NCI-H526 (cell line): ENCODE measurements around the gene CCDC183.
"Not testable (repeated sequence)": the region's sequence is repeated elsewhere in the genome, so short reads cannot be mapped to it uniquely, and the experiment has no call there.

ENCODE experiments used
- DNase-seq, 2 experiments: peaks; one replicate each; lab custom pipeline; 2025; lab: John Stamatoyannopoulos, UW

The CCDC183 gene

GRCh38 chr9:136825295-136826187 is 29.4 kb downstream of the CCDC183 start:
- no peak for DNase-seq

GRCh38 chr9:136826188-136826541 is 30.0 kb downstream of the CCDC183 start:
- DNase-seq = no peak

- DNase-seq = no peak
Observed at GRCh38 chr9:136826703-136827582, 30.8 kb downstream of the CCDC183 start.

- no peak for DNase-seq
Observed at GRCh38 chr9:136827794-136828473, 31.8 kb downstream of the CCDC183 start.

- DNase-seq = no peak
Observed at GRCh38 chr9:136828474-136829140, 32.5 kb downstream of the CCDC183 start.

- no peak for DNase-seq
Observed at GRCh38 chr9:136829412-136829811, 33.3 kb downstream of the CCDC183 start.

GRCh38 chr9:136829981-136830885 is 34.1 kb downstream of the CCDC183 start:
- DNase-seq = no peak

- DNase-seq = no peak
Observed at GRCh38 chr9:136831002-136831719, 35.0 kb downstream of the CCDC183 start.

GRCh38 chr9:136831720-136832104 is 35.6 kb downstream of the CCDC183 start:
- DNase-seq = no peak

- no peak for DNase-seq
Observed at GRCh38 chr9:136832581-136832980, 36.4 kb downstream of the CCDC183 start.

- DNase-seq = not testable (repeated sequence)
Observed at GRCh38 chr9:136833381-136834048, 37.4 kb downstream of the CCDC183 start.

- DNase-seq = no peak
Observed at GRCh38 chr9:136835162-136835931, 39.2 kb downstream of the CCDC183 start.

- DNase-seq = no peak
Observed at GRCh38 chr9:136835932-136836904, 40.1 kb downstream of the CCDC183 start.

GRCh38 chr9:136837146-136837855 is 41.2 kb downstream of the CCDC183 start:
- no peak for DNase-seq

GRCh38 chr9:136837856-136838277 is 41.7 kb downstream of the CCDC183 start:
- not testable (repeated sequence) for DNase-seq

- no peak for DNase-seq
Observed at GRCh38 chr9:136838314-136839228, 42.4 kb downstream of the CCDC183 start.
